ENCODE data around the gene SEMA4A. TPM values are rescaled to one million over a fixed set of nuclear protein-coding genes. Genes with fewer than 3 reads are reported as not detected.
A peak's percentile ranks its signal among the peaks of the same experiment; 100 is the strongest.

SEMA4A gene
- total and polyA plus RNA-seq, 9 donors = 2.1 to 9.0 (median 3.7) TPM

DNA sequence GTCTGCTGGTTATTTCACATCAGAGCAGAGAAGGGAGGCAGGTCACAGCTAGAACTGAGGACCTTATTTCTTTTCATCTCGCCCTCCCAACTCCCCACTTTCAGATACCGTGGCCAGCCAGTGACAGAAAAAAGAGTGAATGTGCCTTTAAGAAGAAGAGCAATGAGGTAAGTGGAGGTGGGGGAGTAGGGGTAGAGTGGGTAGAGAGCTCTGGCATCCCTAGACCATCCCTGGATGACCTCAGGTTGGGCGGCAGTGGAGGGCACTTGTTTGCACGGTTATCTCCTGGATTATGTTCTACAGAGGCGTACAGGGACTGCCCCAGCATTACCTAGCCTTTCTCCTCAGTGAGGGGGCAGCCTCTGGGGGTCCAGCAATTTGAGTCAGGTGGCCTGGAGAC is 4.6 kb downstream of the SEMA4A start:
- H3K36me3 ChIP-seq = no peaks in the 10 kb centered on the region
- peaks cover 5% of the 10 kb centered on the region for H3K4me1 ChIP-seq (ENCODE audit: insufficient read depth)
- H3K27ac ChIP-seq = no peak overlapping the region
- TF ChIP-seq EP300 (IDR thresholded peaks at IDR 0.05) (no peak), POLR2A (IDR thresholded peaks at IDR 0.05) (no peak), CTCF (IDR thresholded peaks at IDR 0.05) (no peak)
- no peaks in the 10 kb centered on the region for H3K27me3 ChIP-seq
- no peak for DNase-seq
- no peak overlapping the region for H3K4me3 ChIP-seq
- intact Hi-C loops (cut with DNase I) = no loop called here
- 59 to 71% (median 66%) methylated on average over 5 of the region's 5 CpGs for WGBS, 3 donors
- no peaks in the 10 kb centered on the region for H3K9me3 ChIP-seq

DNA sequence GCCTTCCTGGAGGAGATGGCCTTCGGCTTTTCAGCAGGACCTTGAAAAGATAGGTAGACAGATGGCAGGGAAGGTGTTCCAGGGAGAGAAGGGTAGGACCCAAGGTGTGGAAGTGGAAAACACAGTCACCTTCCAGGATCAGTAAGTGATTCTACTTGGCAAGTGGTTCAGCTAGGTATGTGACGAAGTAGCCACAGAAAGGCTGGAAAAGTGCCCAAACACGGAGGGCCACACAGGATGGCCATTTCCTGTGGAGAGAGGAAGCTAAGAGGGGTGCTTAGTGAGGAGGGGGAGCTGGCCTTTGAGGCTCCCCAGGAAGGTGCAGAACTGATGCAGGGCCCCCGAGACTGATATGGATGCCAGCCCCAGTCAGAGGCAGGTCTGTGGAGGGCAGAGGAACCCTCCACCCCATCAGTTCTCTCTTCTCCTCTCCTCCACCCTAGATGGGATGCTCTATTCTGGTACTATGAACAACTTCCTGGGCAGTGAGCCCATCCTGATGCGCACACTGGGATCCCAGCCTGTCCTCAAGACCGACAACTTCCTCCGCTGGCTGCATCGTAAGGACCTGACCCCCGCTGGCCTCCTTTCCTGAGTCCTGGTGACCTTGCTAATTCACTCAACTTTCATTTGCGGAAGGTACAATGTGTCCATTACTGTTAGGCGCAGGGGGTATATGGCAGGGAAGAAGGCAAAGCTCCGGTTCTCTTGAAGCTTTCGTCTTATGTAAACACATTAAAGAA is 6.8 kb downstream of the SEMA4A start:
- peak in 4 of 5 donors; percentile 33 to 57 (median 52) for DNase-seq
- peaks cover 5% of the 10 kb centered on the region for H3K4me1 ChIP-seq (ENCODE audit: insufficient read depth)
- H3K4me3 ChIP-seq = peak overlapping the region; percentile 22
- WGBS, 3 donors = 69 to 70% (median 70%) methylated on average over 13 of the region's 13 CpGs
- H3K27ac ChIP-seq = peak overlapping the region; percentile 63 to 77
- no peaks in the 10 kb centered on the region for H3K36me3 ChIP-seq
- TF ChIP-seq POLR2A (IDR thresholded peaks at IDR 0.05) = no peak
- TF ChIP-seq EP300 (IDR thresholded peaks at IDR 0.05) = no peak
- TF ChIP-seq CTCF (IDR thresholded peaks at IDR 0.05) = no peak
- H3K27me3 ChIP-seq = no peaks in the 10 kb centered on the region
- H3K9me3 ChIP-seq = no peaks in the 10 kb centered on the region
- intact Hi-C loops (cut with DNase I) = no loop called here

DNA sequence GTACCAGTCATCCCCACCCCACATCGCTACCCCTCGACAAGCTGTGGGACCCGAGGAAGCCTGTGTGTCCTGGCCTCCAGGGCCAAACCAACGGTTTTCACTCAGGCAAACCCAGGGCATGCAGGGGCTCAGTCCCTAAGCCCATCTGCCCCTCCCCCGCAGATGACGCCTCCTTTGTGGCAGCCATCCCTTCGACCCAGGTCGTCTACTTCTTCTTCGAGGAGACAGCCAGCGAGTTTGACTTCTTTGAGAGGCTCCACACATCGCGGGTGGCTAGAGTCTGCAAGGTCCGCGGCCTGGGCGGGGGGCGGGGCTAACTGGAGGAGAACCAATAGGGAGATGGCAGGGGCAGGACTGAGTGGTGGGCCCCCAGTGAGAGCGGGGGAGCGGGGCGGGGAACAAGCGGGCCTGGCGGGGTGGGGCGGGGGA is 7.4 kb downstream of the SEMA4A start:
- intact Hi-C loops (cut with DNase I) = no loop called here
- TF ChIP-seq EP300 (IDR thresholded peaks at IDR 0.05) (no peak), POLR2A (IDR thresholded peaks at IDR 0.05) (no peak), CTCF (IDR thresholded peaks at IDR 0.05) (no peak)
- peak overlapping the region; percentile 63 to 77 for H3K27ac ChIP-seq
- DNase-seq = peak; percentile 87 to 90 (median 88)
- H3K4me3 ChIP-seq = peak overlapping the region; percentile 43
- H3K9me3 ChIP-seq = no peaks in the 10 kb centered on the region
- 3 to 5% (median 3%) methylated on average over 10 to 22 of the region's 22 CpGs for WGBS, 3 donors
- no peaks in the 10 kb centered on the region for H3K36me3 ChIP-seq
- peaks cover 5% of the 10 kb centered on the region for H3K4me1 ChIP-seq (ENCODE audit: insufficient read depth)
- no peaks in the 10 kb centered on the region for H3K27me3 ChIP-seq

- Histone ChIP-seq H3K4me3 (no peak overlapping the region), H3K36me3 (no peaks in the 10 kb centered on the region), H3K27ac (no peak overlapping the region), H3K9me3 (no peaks in the 10 kb centered on the region), H3K27me3 (no peaks in the 10 kb centered on the region), H3K4me1 (ENCODE audit: insufficient read depth) (peaks cover 5% of the 10 kb centered on the region)
- peak in 1 of 5 donors; percentile 41 for DNase-seq
- WGBS, 3 donors = 73 to 75% (median 73%) methylated on average over 5 of the region's 5 CpGs
- intact Hi-C loops (cut with DNase I) = no loop called here
- no peak for TF ChIP-seq EP300 (IDR thresholded peaks at IDR 0.05)
- no peak for TF ChIP-seq POLR2A (IDR thresholded peaks at IDR 0.05)
- no peak for TF ChIP-seq CTCF (IDR thresholded peaks at IDR 0.05)
Observed at GRCh38 chr1:156162430-156163037, 9.1 kb downstream of the SEMA4A start.
